ENCODE data around the gene DENND6A. TPM values are rescaled to one million over a fixed set of nuclear protein-coding genes. Genes with fewer than 3 reads are reported as not detected.
"Not testable (repeated sequence)": the region's sequence is repeated elsewhere in the genome, so short reads cannot be mapped to it uniquely, and the experiment has no call there.

Gene DENND6A
- polyA plus RNA-seq, 2 donors: 6.0 to 6.8 TPM

DNA sequence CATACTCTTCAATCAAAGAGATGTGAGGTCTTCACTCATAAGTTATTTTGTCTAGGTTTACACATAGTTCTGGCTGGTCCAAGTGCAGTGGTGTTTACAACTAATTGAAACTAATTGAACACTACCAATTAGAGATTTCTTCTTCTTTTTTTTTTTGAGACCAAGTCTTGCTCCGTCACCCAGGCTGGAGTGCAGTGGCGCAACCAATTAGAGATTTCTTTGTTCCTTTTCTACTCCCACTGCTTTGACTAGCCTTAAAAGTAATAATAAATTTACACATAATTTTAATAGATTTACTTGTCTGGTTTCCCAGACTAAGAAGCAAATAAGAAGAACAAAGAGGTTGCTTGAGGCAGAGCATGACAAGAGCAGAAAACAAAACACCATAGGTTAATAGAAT lies 6.7 kb upstream of the DENND6A start:
- Histone ChIP-seq H3K27me3 (ENCODE audit: control insufficient read depth in 1 of 2, insufficient read depth in 2 of 2, low read length in 2 of 2) (no peaks in the 10 kb centered on the region), H3K4me1 (ENCODE audit: control insufficient read depth in 2 of 2, insufficient read depth in 2 of 2, low read length in 1 of 2) (no peaks in the 10 kb centered on the region), H3K27ac (ENCODE audit: low read depth in 2 of 2, low read length in 1 of 2) (no peak overlapping the region), H3K36me3 (ENCODE audit: control insufficient read depth in 2 of 2, insufficient read depth in 2 of 2, low read length in 1 of 2) (no peaks in the 10 kb centered on the region), H3K9me3 (ENCODE audit: control insufficient read depth in 2 of 2, insufficient read depth in 1 of 2, low read depth in 1 of 2, low read length in 1 of 2) (no peaks in the 10 kb centered on the region), H3K4me3 (ENCODE audit: low read depth in 1 of 2, low read length in 2 of 2) (no peak overlapping the region)
- WGBS, 2 donors: 89 to 95% methylated on average over 2 of the region's 2 CpGs

DNA sequence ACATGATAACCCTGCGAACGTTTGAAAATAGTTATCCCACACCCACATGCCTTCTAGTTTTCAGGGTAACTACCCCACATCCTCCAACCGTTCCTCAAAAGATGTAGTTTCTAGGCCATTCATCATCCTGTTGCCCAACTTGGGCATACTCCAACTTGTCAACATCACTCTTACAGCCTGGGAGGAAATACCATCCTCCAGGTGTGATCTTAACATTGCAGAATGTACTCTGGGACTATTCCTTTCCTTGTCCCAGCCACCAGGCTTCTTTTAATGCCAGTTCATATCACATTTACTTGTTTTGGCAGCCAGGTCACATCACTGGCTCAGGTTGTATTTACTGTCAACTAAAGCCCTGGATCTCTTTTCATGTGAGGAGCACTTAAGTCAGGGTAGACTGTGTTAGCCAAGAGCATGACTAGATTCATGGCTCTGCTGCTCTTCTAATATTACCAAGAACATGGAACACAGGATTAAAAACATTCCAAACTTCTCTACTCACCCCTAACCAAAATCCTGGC lies 4.0 kb upstream of the DENND6A start:
- Histone ChIP-seq H3K4me1 (ENCODE audit: control insufficient read depth in 2 of 2, insufficient read depth in 2 of 2, low read length in 1 of 2) (no peaks in the 10 kb centered on the region), H3K9me3 (ENCODE audit: control insufficient read depth in 2 of 2, insufficient read depth in 1 of 2, low read depth in 1 of 2, low read length in 1 of 2) (no peaks in the 10 kb centered on the region), H3K27me3 (ENCODE audit: control insufficient read depth in 1 of 2, insufficient read depth in 2 of 2, low read length in 2 of 2) (no peaks in the 10 kb centered on the region), H3K27ac (ENCODE audit: low read depth in 2 of 2, low read length in 1 of 2) (peak overlapping the region; percentile 4 to 45), H3K4me3 (ENCODE audit: low read depth in 1 of 2, low read length in 2 of 2) (no peak overlapping the region), H3K36me3 (ENCODE audit: control insufficient read depth in 2 of 2, insufficient read depth in 2 of 2, low read length in 1 of 2) (no peaks in the 10 kb centered on the region)
- 32 to 40% methylated on average over 3 of the region's 3 CpGs for WGBS, 2 donors

DNA sequence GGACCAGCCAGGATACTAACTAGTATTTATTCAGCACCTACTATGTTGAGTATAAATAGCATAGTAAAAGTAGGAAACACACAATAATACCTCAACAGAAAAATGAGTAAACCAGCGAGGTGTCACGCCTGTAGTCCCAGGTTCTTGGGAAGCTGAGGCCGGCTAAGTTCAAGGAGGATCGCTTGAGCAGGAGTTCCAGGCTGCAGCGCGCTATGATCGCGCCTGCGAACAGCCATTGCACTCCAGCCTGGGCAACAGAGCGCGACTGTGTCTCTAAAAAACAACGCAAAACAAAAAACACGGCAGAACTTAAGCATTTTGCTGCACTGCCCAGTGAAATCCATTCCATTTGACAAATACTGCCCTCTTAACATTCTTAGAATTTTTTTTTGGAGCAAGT lies 1.3 kb upstream of the DENND6A start:
- H3K27me3 ChIP-seq (ENCODE audit: control insufficient read depth in 1 of 2, insufficient read depth in 2 of 2, low read length in 2 of 2): no peaks in the 10 kb centered on the region
- WGBS, 2 donors: 89 to 90% methylated on average over 13 of the region's 13 CpGs
- no peak overlapping the region for H3K4me3 ChIP-seq (ENCODE audit: low read depth in 1 of 2, low read length in 2 of 2)
- no peaks in the 10 kb centered on the region for H3K36me3 ChIP-seq (ENCODE audit: control insufficient read depth in 2 of 2, insufficient read depth in 2 of 2, low read length in 1 of 2)
- no peaks in the 10 kb centered on the region for H3K4me1 ChIP-seq (ENCODE audit: control insufficient read depth in 2 of 2, insufficient read depth in 2 of 2, low read length in 1 of 2)
- peak overlapping the region; percentile 7 to 78 for H3K27ac ChIP-seq (ENCODE audit: low read depth in 2 of 2, low read length in 1 of 2)
- H3K9me3 ChIP-seq (ENCODE audit: control insufficient read depth in 2 of 2, insufficient read depth in 1 of 2, low read depth in 1 of 2, low read length in 1 of 2): no peaks in the 10 kb centered on the region

DNA sequence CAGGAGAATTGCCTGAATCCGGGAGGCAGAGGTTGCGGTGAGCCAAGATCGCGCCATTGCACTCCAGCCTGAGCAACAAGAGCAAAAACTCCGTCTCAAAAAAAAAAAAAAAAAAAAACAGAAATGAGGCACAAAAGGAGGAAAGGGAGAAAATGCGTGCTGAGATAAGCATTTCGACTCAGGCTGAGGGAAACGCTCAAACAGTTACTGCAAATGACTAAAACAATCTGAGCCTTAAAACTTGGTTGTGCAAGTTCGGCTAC lies 813 bp downstream of the DENND6A start:
- 0 to 1% methylated on average over 9 of the region's 9 CpGs for WGBS, 2 donors
- H3K27me3 ChIP-seq (ENCODE audit: control insufficient read depth in 1 of 2, insufficient read depth in 2 of 2, low read length in 2 of 2); H3K9me3 ChIP-seq (ENCODE audit: control insufficient read depth in 2 of 2, insufficient read depth in 1 of 2, low read depth in 1 of 2, low read length in 1 of 2); H3K36me3 ChIP-seq (ENCODE audit: control insufficient read depth in 2 of 2, insufficient read depth in 2 of 2, low read length in 1 of 2); H3K4me1 ChIP-seq (ENCODE audit: control insufficient read depth in 2 of 2, insufficient read depth in 2 of 2, low read length in 1 of 2): not testable (repeated sequence)
- H3K27ac ChIP-seq (ENCODE audit: low read depth in 2 of 2, low read length in 1 of 2): peak overlapping the region; percentile 99 to 100
- H3K4me3 ChIP-seq (ENCODE audit: low read depth in 1 of 2, low read length in 2 of 2): peak overlapping the region; percentile 90 to 95

DNA sequence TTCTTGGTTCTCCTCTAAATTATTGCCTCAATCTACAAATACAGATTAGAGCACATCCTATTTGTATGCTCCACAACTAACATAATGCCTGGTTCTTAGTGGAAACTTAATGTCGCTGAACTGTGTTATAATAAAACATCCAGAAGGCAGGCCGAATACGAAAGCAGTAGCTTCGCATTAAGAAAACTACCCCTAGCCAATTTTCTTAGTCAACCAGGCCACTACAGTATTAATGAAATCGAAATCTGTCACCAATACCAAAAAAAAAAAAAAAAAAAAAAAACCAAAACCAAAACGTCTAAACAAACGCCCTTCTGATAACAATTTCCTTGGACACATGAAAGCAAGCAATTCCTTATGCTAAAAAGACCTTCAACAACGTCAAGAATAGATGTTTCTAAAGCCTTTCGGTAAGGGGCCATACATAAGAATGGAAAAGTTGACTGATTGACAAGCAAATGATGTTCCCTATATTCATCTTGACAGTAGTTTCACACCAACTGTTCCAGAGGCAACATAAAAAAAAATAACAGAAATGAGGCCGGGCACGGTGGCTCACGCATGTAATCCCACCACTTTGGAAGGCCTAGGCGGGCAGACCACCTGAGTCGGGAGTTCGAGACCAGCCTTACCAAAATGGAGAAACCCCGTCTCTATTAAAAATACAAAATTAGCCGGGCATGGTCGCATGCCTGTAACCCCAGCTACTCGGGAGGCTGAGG lies 1.3 kb downstream of the DENND6A start:
- H3K27ac ChIP-seq (ENCODE audit: low read depth in 2 of 2, low read length in 1 of 2): peak overlapping the region; percentile 99 to 100
- H3K27me3 ChIP-seq (ENCODE audit: control insufficient read depth in 1 of 2, insufficient read depth in 2 of 2, low read length in 2 of 2): no peaks in the 10 kb centered on the region
- no peaks in the 10 kb centered on the region for H3K4me1 ChIP-seq (ENCODE audit: control insufficient read depth in 2 of 2, insufficient read depth in 2 of 2, low read length in 1 of 2)
- no peaks in the 10 kb centered on the region for H3K9me3 ChIP-seq (ENCODE audit: control insufficient read depth in 2 of 2, insufficient read depth in 1 of 2, low read depth in 1 of 2, low read length in 1 of 2)
- H3K4me3 ChIP-seq (ENCODE audit: low read depth in 1 of 2, low read length in 2 of 2): peak overlapping the region; percentile 90 to 95
- no peaks in the 10 kb centered on the region for H3K36me3 ChIP-seq (ENCODE audit: control insufficient read depth in 2 of 2, insufficient read depth in 2 of 2, low read length in 1 of 2)
- 8 to 10% methylated on average over 19 of the region's 19 CpGs for WGBS, 2 donors

DNA sequence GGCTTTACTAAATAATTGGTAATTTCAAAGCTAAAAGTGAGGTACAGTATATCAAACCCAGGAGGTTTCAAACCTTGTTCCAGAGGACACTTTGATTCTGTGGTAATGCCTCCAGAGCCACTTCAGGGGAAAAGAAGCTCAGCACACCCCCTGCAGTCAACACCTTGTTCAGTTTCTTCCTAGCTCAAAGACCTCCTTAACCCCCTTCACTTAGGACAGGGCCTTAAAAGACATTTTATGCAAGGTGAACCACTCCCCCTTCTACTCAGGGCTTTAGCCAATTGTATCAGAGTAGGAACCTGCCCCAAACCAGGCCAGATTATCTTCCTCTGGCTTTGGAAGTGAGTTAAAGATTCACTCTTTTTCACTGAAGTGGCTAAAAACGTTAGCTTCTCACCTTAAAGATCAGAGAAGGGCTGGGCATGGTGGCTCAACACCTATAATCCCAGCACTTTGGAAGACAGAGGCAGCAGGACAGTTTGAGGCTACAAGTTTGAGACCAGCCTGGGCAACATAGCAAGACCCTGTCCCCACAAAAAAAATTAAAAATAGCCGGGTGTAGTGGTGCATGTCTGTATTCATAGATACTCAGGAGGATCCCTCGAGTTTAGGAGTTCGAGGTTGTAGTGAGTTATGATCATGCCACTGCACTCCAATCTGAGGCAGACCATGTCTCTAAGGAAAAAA lies 3.4 kb downstream of the DENND6A start:
- H3K4me3 ChIP-seq (ENCODE audit: low read depth in 1 of 2, low read length in 2 of 2): no peak overlapping the region
- no peaks in the 10 kb centered on the region for H3K36me3 ChIP-seq (ENCODE audit: control insufficient read depth in 2 of 2, insufficient read depth in 2 of 2, low read length in 1 of 2)
- no peaks in the 10 kb centered on the region for H3K9me3 ChIP-seq (ENCODE audit: control insufficient read depth in 2 of 2, insufficient read depth in 1 of 2, low read depth in 1 of 2, low read length in 1 of 2)
- no peaks in the 10 kb centered on the region for H3K4me1 ChIP-seq (ENCODE audit: control insufficient read depth in 2 of 2, insufficient read depth in 2 of 2, low read length in 1 of 2)
- 75 to 82% methylated on average over 4 of the region's 4 CpGs for WGBS, 2 donors
- peak overlapping the region; percentile 3 to 24 for H3K27ac ChIP-seq (ENCODE audit: low read depth in 2 of 2, low read length in 1 of 2)
- no peaks in the 10 kb centered on the region for H3K27me3 ChIP-seq (ENCODE audit: control insufficient read depth in 1 of 2, insufficient read depth in 2 of 2, low read length in 2 of 2)

DNA sequence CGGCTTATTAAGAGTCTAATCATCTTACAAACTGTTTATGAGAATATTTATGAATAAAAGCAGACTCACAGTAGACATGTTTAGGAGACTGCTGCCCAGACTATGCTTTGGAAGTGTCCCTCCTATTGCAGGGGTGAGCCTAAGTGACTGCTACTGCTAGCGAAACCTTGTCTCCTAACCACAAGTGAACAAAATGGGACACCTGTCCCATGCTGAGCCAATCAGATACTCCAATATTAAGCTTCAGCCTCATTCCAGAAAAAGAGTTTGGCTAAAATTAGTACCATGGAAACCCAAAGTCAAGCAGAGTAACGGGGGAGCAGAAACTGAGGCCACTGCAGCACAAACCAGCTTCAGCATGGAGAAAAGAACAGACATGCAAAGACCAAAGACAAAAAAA lies 4.6 kb downstream of the DENND6A start:
- no peaks in the 10 kb centered on the region for H3K4me1 ChIP-seq (ENCODE audit: control insufficient read depth in 2 of 2, insufficient read depth in 2 of 2, low read length in 1 of 2)
- WGBS, 2 donors: 73 to 79% methylated on average over 3 of the region's 3 CpGs
- no peak overlapping the region for H3K27ac ChIP-seq (ENCODE audit: low read depth in 2 of 2, low read length in 1 of 2)

DNA sequence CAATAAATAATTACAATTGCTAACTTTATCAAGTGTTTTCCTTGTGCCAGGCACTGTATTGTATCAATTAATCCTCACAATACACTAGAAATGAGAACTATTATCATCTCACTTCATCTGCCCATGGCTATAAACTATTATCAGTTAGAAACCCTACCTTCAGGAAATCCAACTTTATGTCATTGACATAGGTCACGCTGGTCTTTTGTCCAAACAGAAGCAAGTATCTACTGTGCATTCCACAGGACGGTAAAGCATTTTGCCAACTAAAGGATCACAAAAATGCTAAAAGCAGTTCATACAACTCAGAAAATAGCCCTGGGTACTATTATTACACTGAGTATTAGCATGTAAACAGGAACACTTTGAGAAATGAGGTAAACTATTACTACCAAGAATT lies 9.6 kb downstream of the DENND6A start:
- WGBS, 2 donors: 73 to 75% methylated on average over 2 of the region's 2 CpGs

More for the DNA sequence above, 4.6 kb downstream of the DENND6A start:
- no peak overlapping the region for H3K4me3 ChIP-seq (ENCODE audit: low read depth in 1 of 2, low read length in 2 of 2)
- H3K36me3 ChIP-seq (ENCODE audit: control insufficient read depth in 2 of 2, insufficient read depth in 2 of 2, low read length in 1 of 2): no peaks in the 10 kb centered on the region
- H3K9me3 ChIP-seq (ENCODE audit: control insufficient read depth in 2 of 2, insufficient read depth in 1 of 2, low read depth in 1 of 2, low read length in 1 of 2): no peaks in the 10 kb centered on the region
- no peaks in the 10 kb centered on the region for H3K27me3 ChIP-seq (ENCODE audit: control insufficient read depth in 1 of 2, insufficient read depth in 2 of 2, low read length in 2 of 2)

DNA sequence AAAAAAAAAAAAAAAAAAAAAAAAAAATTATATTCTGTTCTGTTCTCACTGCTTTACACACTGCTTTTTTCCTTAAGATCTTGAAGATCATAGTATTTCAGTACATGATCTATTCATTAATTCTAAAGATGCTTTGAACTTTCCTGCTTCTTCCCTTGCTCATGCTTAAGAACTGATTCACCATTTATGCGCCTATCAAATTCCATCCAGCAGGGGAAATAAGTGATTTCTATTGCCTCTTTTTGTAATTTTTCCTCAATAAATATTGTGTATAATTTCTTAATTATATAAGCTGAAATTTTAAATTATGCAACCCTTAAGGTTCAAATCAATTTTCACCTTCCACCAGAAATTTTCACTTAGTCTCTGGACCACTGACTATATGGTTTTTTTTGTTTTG lies 10.6 kb downstream of the DENND6A start:
- H3K36me3 ChIP-seq (ENCODE audit: control insufficient read depth in 2 of 2, insufficient read depth in 2 of 2, low read length in 1 of 2): peaks cover 0 to 2% of the 10 kb centered on the region in 2 donors
- H3K9me3 ChIP-seq (ENCODE audit: control insufficient read depth in 2 of 2, insufficient read depth in 1 of 2, low read depth in 1 of 2, low read length in 1 of 2): no peaks in the 10 kb centered on the region
- no peaks in the 10 kb centered on the region for H3K27me3 ChIP-seq (ENCODE audit: control insufficient read depth in 1 of 2, insufficient read depth in 2 of 2, low read length in 2 of 2)
- H3K27ac ChIP-seq (ENCODE audit: low read depth in 2 of 2, low read length in 1 of 2): no peak overlapping the region
- 45 to 75% methylated on average over 1 of the region's 1 CpG for WGBS, 2 donors
- H3K4me1 ChIP-seq (ENCODE audit: control insufficient read depth in 2 of 2, insufficient read depth in 2 of 2, low read length in 1 of 2): no peaks in the 10 kb centered on the region
- H3K4me3 ChIP-seq (ENCODE audit: low read depth in 1 of 2, low read length in 2 of 2): no peak overlapping the region

More for the DNA sequence above, 9.6 kb downstream of the DENND6A start:
- no peak overlapping the region for H3K27ac ChIP-seq (ENCODE audit: low read depth in 2 of 2, low read length in 1 of 2)
- no peaks in the 10 kb centered on the region for H3K4me1 ChIP-seq (ENCODE audit: control insufficient read depth in 2 of 2, insufficient read depth in 2 of 2, low read length in 1 of 2)
- peaks cover 0 to 2% of the 10 kb centered on the region in 2 donors for H3K36me3 ChIP-seq (ENCODE audit: control insufficient read depth in 2 of 2, insufficient read depth in 2 of 2, low read length in 1 of 2)
- H3K4me3 ChIP-seq (ENCODE audit: low read depth in 1 of 2, low read length in 2 of 2): no peak overlapping the region
- no peaks in the 10 kb centered on the region for H3K27me3 ChIP-seq (ENCODE audit: control insufficient read depth in 1 of 2, insufficient read depth in 2 of 2, low read length in 2 of 2)
- no peaks in the 10 kb centered on the region for H3K9me3 ChIP-seq (ENCODE audit: control insufficient read depth in 2 of 2, insufficient read depth in 1 of 2, low read depth in 1 of 2, low read length in 1 of 2)

DNA sequence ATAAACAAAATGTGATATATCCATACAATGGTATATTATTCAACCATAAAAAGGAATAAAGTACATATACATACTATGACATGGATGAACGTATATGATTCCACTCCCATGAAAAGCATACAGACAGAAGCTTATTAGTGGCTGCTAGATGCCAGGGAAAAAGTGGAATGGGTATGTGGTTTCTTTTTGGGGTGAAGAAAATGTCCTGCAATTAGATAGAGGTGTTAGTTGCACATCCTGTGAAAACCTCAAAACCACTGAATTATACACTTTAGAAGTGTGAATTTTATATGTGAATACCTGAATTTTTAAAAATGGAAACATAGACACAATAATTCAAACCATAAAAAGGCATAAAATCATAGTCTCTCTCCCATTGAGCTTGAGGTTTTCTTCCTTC lies 11.2 kb downstream of the DENND6A start:
- H3K27ac ChIP-seq (ENCODE audit: low read depth in 2 of 2, low read length in 1 of 2): no peak overlapping the region
- no peak overlapping the region for H3K4me3 ChIP-seq (ENCODE audit: low read depth in 1 of 2, low read length in 2 of 2)
- no peaks in the 10 kb centered on the region for H3K4me1 ChIP-seq (ENCODE audit: control insufficient read depth in 2 of 2, insufficient read depth in 2 of 2, low read length in 1 of 2)
- 87 to 95% methylated on average over 1 of the region's 1 CpG for WGBS, 2 donors
- no peaks in the 10 kb centered on the region for H3K27me3 ChIP-seq (ENCODE audit: control insufficient read depth in 1 of 2, insufficient read depth in 2 of 2, low read length in 2 of 2)
- H3K36me3 ChIP-seq (ENCODE audit: control insufficient read depth in 2 of 2, insufficient read depth in 2 of 2, low read length in 1 of 2): peaks cover 0 to 2% of the 10 kb centered on the region in 2 donors
- H3K9me3 ChIP-seq (ENCODE audit: control insufficient read depth in 2 of 2, insufficient read depth in 1 of 2, low read depth in 1 of 2, low read length in 1 of 2): no peaks in the 10 kb centered on the region
